H1 (cell line): Measurements from ENCODE around the gene PRG3. TPM values are rescaled to one million over a fixed set of nuclear protein-coding genes. Genes with fewer than 3 reads are reported as not detected.

Experiments used
- CTCF ChIA-PET: fragments of 300-600 bp; sonication (Branson Sonifier 250); formaldehyde crosslinking; loops from one replicate; lab custom pipeline; 2021; ENCODE audit not compliant: partially characterized antibody; lab: Charles Lee
- POLR2A ChIA-PET: fragments of 300-600 bp; sonication (Branson Sonifier 250); formaldehyde crosslinking; loops from one replicate; lab custom pipeline; 2021; ENCODE audit warnings: inconsistent platforms; ENCODE audit not compliant: partially characterized antibody; lab: Charles Lee
- DNase-seq, 2 experiments: peaks; one replicate each; pipeline versions ENCODE4 v3.0.0 to v3.0.0-alpha.2; 2010 to 2022; ENCODE audit warnings: low spot score in 2 of 2, low read depth in 1 of 2, mixed read lengths in 1 of 2
- FAIRE-seq: peaks from 2 replicates; lab custom pipeline; 2011; peaks lifted over from hg19 to GRCh38; lab: Jason Lieb, UNC
- H2AFZ ChIP-seq: 2 replicates; pipeline ENCODE4 v1.8.1; 2012; ENCODE audit warnings: low read length, inconsistent platforms
- H2AK5ac ChIP-seq: 2 replicates; pipeline ENCODE4 v1.6.1; 2013; ENCODE audit warnings: low read depth, low read length
- H2BK120ac ChIP-seq: replicated peaks from 2 replicates; pipeline ENCODE3; 2013; ENCODE audit warnings: low read depth, low read length, inconsistent platforms
- H2BK12ac ChIP-seq: 2 replicates; pipeline ENCODE4 v1.6.1; 2013; ENCODE audit warnings: low read depth, low read length
- H2BK15ac ChIP-seq: 2 replicates; pipeline ENCODE4 v1.6.1; 2013; ENCODE audit warnings: low read length
- H2BK20ac ChIP-seq: 2 replicates; pipeline ENCODE4 v1.6.1; 2013; ENCODE audit warnings: low read length
- H2BK5ac ChIP-seq: 2 replicates; pipeline ENCODE4 v1.6.1; 2013; ENCODE audit warnings: low read depth, low read length
- H3K14ac ChIP-seq: 2 replicates; pipeline ENCODE4 v1.6.1; 2013; ENCODE audit warnings: inconsistent platforms; ENCODE audit not compliant: insufficient read length
- H3K18ac ChIP-seq: 2 replicates; pipeline ENCODE4 v1.6.1; 2013; ENCODE audit warnings: low read length; ENCODE audit errors: extremely low read depth
- H3K23ac ChIP-seq: 2 replicates; pipeline ENCODE4 v1.6.1; 2013; ENCODE audit warnings: inconsistent platforms; ENCODE audit not compliant: insufficient read length
- H3K23me2 ChIP-seq: 2 replicates; pipeline ENCODE4 v1.6.1; 2013; ENCODE audit warnings: low read depth, low read length
- H3K27ac ChIP-seq: 2 replicates; pipeline ENCODE4 v1.6.1; 2011; ENCODE audit warnings: low read depth, low read length, inconsistent platforms
- H3K27me3 ChIP-seq, 4 experiments: replicated peaks in 1 of 4; 1 replicate in 1 of 4; 2 replicates in 3 of 4; pipeline versions ENCODE4 v1.6.1 to v1.8.1; 2011 to 2013; ENCODE audit warnings: low read length in 3 of 4, mild to moderate bottlenecking in 3 of 4, inconsistent platforms in 2 of 4, mixed read lengths in 2 of 4, moderate library complexity in 1 of 4; ENCODE audit not compliant: control insufficient read depth in 3 of 4, insufficient read depth in 3 of 4; ENCODE audit errors: extremely low read depth in 1 of 4
- H3K36me3 ChIP-seq, 4 experiments: 2 replicates each; pipeline versions ENCODE4 v1.6.1 to v1.8.1; 2011 to 2013; ENCODE audit warnings: mild to moderate bottlenecking in 4 of 4, low read length in 3 of 4, moderate library complexity in 2 of 4, control low read depth in 1 of 4, inconsistent platforms in 1 of 4; ENCODE audit not compliant: insufficient read depth in 4 of 4, control insufficient read depth in 2 of 4
- H3K4ac ChIP-seq: replicated peaks from 2 replicates; pipeline ENCODE3; 2013; ENCODE audit warnings: low read length, low read depth, mixed read lengths, inconsistent platforms; ENCODE audit not compliant: insufficient read length
- H3K4me1 ChIP-seq, 4 experiments: replicated peaks in 1 of 4; 1 replicate in 1 of 4; 2 replicates in 3 of 4; pipeline versions ENCODE4 v1.6.1 to v1.8.1; 2011 to 2013; ENCODE audit warnings: low read length in 3 of 4, inconsistent platforms in 2 of 4, mixed read lengths in 1 of 4; ENCODE audit not compliant: insufficient read depth in 4 of 4, control insufficient read depth in 3 of 4
- H3K4me2 ChIP-seq, 2 experiments: 2 replicates each; pipeline versions ENCODE4 v1.6.1 to v1.8.1; 2011 to 2013; ENCODE audit warnings: low read depth in 2 of 2, low read length in 2 of 2, control low read depth in 1 of 2, inconsistent platforms in 1 of 2, mild to moderate bottlenecking in 1 of 2; ENCODE audit not compliant: insufficient read depth in 1 of 2
- H3K4me3 ChIP-seq, 4 experiments: fragments of 200-600, 300-600 bp in 1 of 4; sonication (generic), shearing (Covaris generic), sonication (Bioruptor Twin) in 1 of 4; 2 replicates each; pipeline versions ENCODE4 v1.5.1 to v1.8.1; 2011 to 2016; ENCODE audit warnings: low read length in 4 of 4, low read depth in 3 of 4, control low read depth in 2 of 4, inconsistent platforms in 2 of 4, mild to moderate bottlenecking in 2 of 4, mixed read lengths in 1 of 4, moderate library complexity in 1 of 4; ENCODE audit not compliant: insufficient read depth in 2 of 4; ENCODE audit errors: extremely low read depth in 1 of 4
- H3K56ac ChIP-seq: replicated peaks from 2 replicates; pipeline ENCODE3; 2013; ENCODE audit warnings: low read depth, mild to moderate bottlenecking, mixed read lengths, low read length, inconsistent platforms; ENCODE audit not compliant: insufficient read length
- H3K79me1 ChIP-seq: 2 replicates; pipeline ENCODE4 v1.6.1; 2013; ENCODE audit warnings: low read depth, low read length, control low read depth
- H3K79me2 ChIP-seq, 2 experiments: 2 replicates each; pipeline versions ENCODE4 v1.6.1 to v1.8.1; 2012 to 2013; ENCODE audit warnings: low read length in 2 of 2, mild to moderate bottlenecking in 2 of 2, inconsistent platforms in 1 of 2; ENCODE audit not compliant: insufficient read depth in 2 of 2, control insufficient read depth in 1 of 2
- H3K9ac ChIP-seq, 4 experiments: replicated peaks in 1 of 4; 1 replicate in 1 of 4; 2 replicates in 3 of 4; pipeline versions ENCODE4 v1.6.1 to v1.8.1; 2011 to 2013; ENCODE audit warnings: low read depth in 3 of 4, low read length in 3 of 4, control low read depth in 2 of 4, mild to moderate bottlenecking in 2 of 4, moderate library complexity in 2 of 4, inconsistent platforms in 1 of 4; ENCODE audit errors: extremely low read depth in 1 of 4
- H3K9me3 ChIP-seq, 2 experiments: 2 replicates each; pipeline versions ENCODE4 v1.6.1 to v1.8.1; 2012 to 2013; ENCODE audit warnings: mild to moderate bottlenecking in 2 of 2, moderate library complexity in 2 of 2, control low read depth in 1 of 2, inconsistent platforms in 1 of 2, low read depth in 1 of 2, low read length in 1 of 2, mixed read lengths in 1 of 2; ENCODE audit not compliant: insufficient read depth in 2 of 2
- H4K20me1 ChIP-seq, 2 experiments: replicated peaks in 1 of 2; 2 replicates each; pipeline versions ENCODE3 to v1.8.1; 2011 to 2013; ENCODE audit warnings: inconsistent platforms in 2 of 2, low read length in 2 of 2, mild to moderate bottlenecking in 1 of 2; ENCODE audit not compliant: insufficient read depth in 2 of 2, control insufficient read depth in 1 of 2
- H4K5ac ChIP-seq: 2 replicates; pipeline ENCODE4 v1.6.1; 2013; ENCODE audit warnings: low read length, low read depth, mixed read lengths, inconsistent platforms; ENCODE audit not compliant: insufficient read length
- H4K8ac ChIP-seq: 2 replicates; pipeline ENCODE4 v1.8.0; 2013; ENCODE audit warnings: mild to moderate bottlenecking, moderate library complexity, low read length, inconsistent platforms; ENCODE audit not compliant: insufficient read depth; ENCODE audit errors: extremely low read depth
- H4K91ac ChIP-seq: replicated peaks from 2 replicates; pipeline ENCODE3; 2013; ENCODE audit warnings: low read length, mixed read lengths, inconsistent platforms; ENCODE audit not compliant: insufficient read length
- BCL11A ChIP-seq, 2 experiments: IDR thresholded peaks; one replicate each; pipeline ENCODE4 v1.6.1; 2011; ENCODE audit warnings: low read depth in 2 of 2, low read length in 2 of 2, mild to moderate bottlenecking in 2 of 2
- CBX8 ChIP-seq: fragments of 300-800, 300-1000 bp; sonication (generic); IDR thresholded peaks from 2 replicates; pipeline ENCODE4 v1.7.1; 2016; ENCODE audit warnings: low read depth, low read length, borderline replicate concordance
- CHD1 ChIP-seq: IDR thresholded peaks from 2 replicates; pipeline ENCODE4 v1.6.1; 2012; ENCODE audit warnings: low read depth, low read length, improper control_type of control experiment
- CHD2 ChIP-seq: IDR thresholded peaks from 2 replicates; pipeline ENCODE4 v1.6.1; 2012; ENCODE audit warnings: low read length, improper control_type of control experiment
- KDM4A ChIP-seq: IDR thresholded peaks from one replicate; pipeline ENCODE4 v1.7.1; 2012; ENCODE audit warnings: low read depth, mild to moderate bottlenecking, moderate library complexity, low read length, inconsistent platforms; ENCODE audit not compliant: severe bottlenecking
- NRF1 ChIP-seq: IDR thresholded peaks from 2 replicates; pipeline ENCODE4 v1.6.1; 2011; ENCODE audit warnings: mild to moderate bottlenecking, low read depth, low read length, improper control_type of control experiment
- POLR2AphosphoS5 ChIP-seq: IDR thresholded peaks from 2 replicates; pipeline ENCODE4 v1.6.1; 2011; ENCODE audit warnings: low read depth, low read length
- RNF2 ChIP-seq: fragments of 200-900, 300-1000 bp; sonication (generic); IDR thresholded peaks from 2 replicates; pipeline ENCODE4 v1.7.1; 2016; ENCODE audit warnings: borderline replicate concordance, low read depth, mild to moderate bottlenecking, antibody characterized with exemption, low read length; ENCODE audit not compliant: poor library complexity, severe bottlenecking; ENCODE audit errors: missing control alignments
- SAP30 ChIP-seq: fragments of 300-600 bp; sonication (generic); IDR thresholded peaks from 2 replicates; pipeline ENCODE4 v1.7.1; 2012; ENCODE audit warnings: low read length, moderate library complexity, mild to moderate bottlenecking, inconsistent platforms; ENCODE audit not compliant: insufficient read depth, insufficient replicate concordance
- SP1 ChIP-seq: IDR thresholded peaks from 2 replicates; pipeline ENCODE4 v1.6.1; 2011; ENCODE audit warnings: low read depth, low read length
- WGBS, 2 experiments: shearing (Covaris generic) in 1 of 2; methylation state at CpG; one replicate each; pipeline versions ENCODE4 v1.1.6 to v1.1.7; 2013 to 2015; ENCODE audit warnings: low lambda C conversion rate in 2 of 2, mixed read lengths in 2 of 2, inconsistent platforms in 1 of 2, low coverage in 1 of 2, missing lambda C conversion rate in 1 of 2; ENCODE audit not compliant: insufficient replicate concordance in 2 of 2, insufficient coverage in 1 of 2, insufficient read length in 1 of 2; ENCODE audit errors: extremely low coverage in 1 of 2, missing lambda C conversion rate in 1 of 2; 5-methylcytosine and 5-hydroxymethylcytosine counted together
- polyA plus RNA-seq, 7 experiments: library from polyadenylated mRNA; depleted of rRNA in 3 of 7; stranded (reverse) in 5 of 7; unstranded in 2 of 7; fragments of >200 nt in 5 of 7; fragments of 200-250 nt in 2 of 7; gene quantifications; 1 replicate in 5 of 7; 2 replicates in 1 of 7; 4 replicates in 1 of 7; pipeline versions ENCODE4 v1.2.1 to v1.2.3, GENCODE V29; 2011 to 2013; ENCODE audit warnings: missing spikeins in 2 of 7, mixed read lengths in 2 of 7
- total RNA-seq: library from RNA; stranded (reverse); fragmentation: NEBNext Ultra II Directional; extraction: Animal tissue kit (Norgen Biotek cat#: 25700); gene quantifications from 2 replicates; pipeline ENCODE4 v1.2.1, GENCODE V29; 2021
- TF ChIP-seq, protein P1 (sequence below): IDR thresholded peaks from 2 replicates; pipeline ENCODE4 v1.6.1; 2012; ENCODE audit warnings: inconsistent platforms

PRG3 gene
- total and polyA plus RNA-seq, 2 of the 8 experiments (the other 6 are each of a cell fraction or from before 2014, with no cell fraction given) = not detected

GRCh38 chr11:57395905-57396623 lies 15.1 kb upstream of the PRG3 start:
- no peak overlapping the region for H2BK15ac ChIP-seq
- no peak overlapping the region for H3K56ac ChIP-seq
- no peak overlapping the region for H2BK5ac ChIP-seq
- no peak overlapping the region for H3K4me3 ChIP-seq
- DNase-seq (no peak), FAIRE-seq (no peak)
- no peaks in the 10 kb centered on the region for H3K9me3 ChIP-seq
- no peaks in the 10 kb centered on the region for H3K23me2 ChIP-seq
- ChIA-PET POLR2A (interaction anchor here (0.8 to 1.2 kb wide), 2 partner anchors 11 to 17 kb away, joined by 3 read pairs; no protein-coding TSS in a partner anchor), CTCF (interaction anchor here (0.8 to 1.4 kb wide), 2 partner anchors 15 to 32 kb away, joined by 3 to 4 read pairs; partner anchors contain the start of gene PRG3)
- no peaks in the 10 kb centered on the region for H3K4me1 ChIP-seq
- TF ChIP-seq SAP30 = no peak
- TF ChIP-seq CBX8 = no peak
- no peak for TF ChIP-seq NRF1
- no peak for TF ChIP-seq BCL11A (IDR thresholded peaks at IDR 0.05; ENCODE audit: low read depth in 2 of 2, low read length in 2 of 2)
- TF ChIP-seq CHD1 = no peak
- no peak for TF ChIP-seq KDM4A
- no peak for TF ChIP-seq POLR2AphosphoS5
- TF ChIP-seq, protein P1, sequence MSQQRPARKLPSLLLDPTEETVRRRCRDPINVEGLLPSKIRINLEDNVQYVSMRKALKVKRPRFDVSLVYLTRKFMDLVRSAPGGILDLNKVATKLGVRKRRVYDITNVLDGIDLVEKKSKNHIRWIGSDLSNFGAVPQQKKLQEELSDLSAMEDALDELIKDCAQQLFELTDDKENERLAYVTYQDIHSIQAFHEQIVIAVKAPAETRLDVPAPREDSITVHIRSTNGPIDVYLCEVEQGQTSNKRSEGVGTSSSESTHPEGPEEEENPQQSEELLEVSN = no peak
- TF ChIP-seq SP1 = no peak
- TF ChIP-seq CHD2 = no peak
- no peak for TF ChIP-seq RNF2
- no peak overlapping the region for H4K91ac ChIP-seq
- no peak overlapping the region for H3K23ac ChIP-seq
- H3K18ac ChIP-seq = no peak overlapping the region
- no peak overlapping the region for H3K4ac ChIP-seq
- H3K27ac ChIP-seq = no peak overlapping the region
- H2AK5ac ChIP-seq = no peak overlapping the region
- no peaks in the 10 kb centered on the region for H4K20me1 ChIP-seq
- no peak overlapping the region for H4K8ac ChIP-seq
- no peak overlapping the region for H2AFZ ChIP-seq
- H2BK120ac ChIP-seq = no peak overlapping the region
- H3K36me3 ChIP-seq = no peaks in the 10 kb centered on the region
- no peaks in the 10 kb centered on the region; the same call in 1 of the 2 replicates for H3K79me1 ChIP-seq
- H3K4me2 ChIP-seq = no peak overlapping the region
- H3K14ac ChIP-seq = no peak overlapping the region
- no peaks in the 10 kb centered on the region; a peak in 2 of 7 replicates for H3K27me3 ChIP-seq
- H2BK20ac ChIP-seq = no peak overlapping the region
- no peak overlapping the region for H4K5ac ChIP-seq
- 94% methylated on average over 11 of the region's 11 CpGs; no CpG with 5 or more reads in 1 of the 2 experiments for WGBS, 2 experiments
- H3K9ac ChIP-seq = no peak overlapping the region
- no peak overlapping the region for H2BK12ac ChIP-seq
- H3K79me2 ChIP-seq = no peaks in the 10 kb centered on the region
